ENCODE measurements around the gene SPRY1. TPM values are rescaled to one million over a fixed set of nuclear protein-coding genes. Genes with fewer than 3 reads are reported as not detected.

Gene SPRY1
- total and polyA plus RNA-seq, 9 of the 15 experiments (the other 6 are each of a cell fraction or from before 2014, with no cell fraction given) = 0.18 to 1.9 (median 0.45) TPM; not detected in 1

DNA sequence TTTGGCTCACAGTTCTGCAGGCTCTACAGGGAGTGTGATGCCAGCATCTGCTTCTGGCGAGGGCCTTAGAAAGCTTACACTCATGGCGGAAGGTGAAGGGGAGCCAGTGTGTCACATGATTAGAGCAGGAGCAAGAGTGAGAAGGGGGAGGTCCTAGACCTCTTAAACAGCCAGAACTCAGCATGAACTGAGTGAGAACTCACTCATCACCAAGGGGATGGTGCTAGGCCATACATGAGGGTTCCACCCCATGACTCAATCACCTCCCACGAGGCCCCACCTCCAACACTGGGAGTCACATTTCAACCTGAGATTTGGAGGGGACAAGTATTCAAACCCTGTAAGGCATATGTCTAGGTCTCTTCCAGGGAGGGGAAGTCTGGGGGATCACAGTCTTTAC is 33.4 kb downstream of the SPRY1 start:
- intact Hi-C loops (cut with micrococcal nuclease) = no loop called here
- FAIRE-seq (peak; percentile 70), ATAC-seq (peak; percentile 97)
- 0 out of 2 replicates have a peak, but pooled peaks have one; percentile 17 for TF ChIP-seq ATF3 (IDR thresholded peaks at IDR 0.05)
- TF ChIP-seq ATF3 (CRISPR knock-in tag; conservative IDR thresholded peaks at IDR 0.05) = no peak
- TF ChIP-seq MECOM (CRISPR knock-in tag; IDR thresholded peaks at IDR 0.05) = no peak
- peak; percentile 34; the same call in 1 of the 2 replicates for TF ChIP-seq RAD51 (IDR thresholded peaks at IDR 0.05; ENCODE audit: borderline replicate concordance, low read depth)
- TF ChIP-seq, protein P1, sequence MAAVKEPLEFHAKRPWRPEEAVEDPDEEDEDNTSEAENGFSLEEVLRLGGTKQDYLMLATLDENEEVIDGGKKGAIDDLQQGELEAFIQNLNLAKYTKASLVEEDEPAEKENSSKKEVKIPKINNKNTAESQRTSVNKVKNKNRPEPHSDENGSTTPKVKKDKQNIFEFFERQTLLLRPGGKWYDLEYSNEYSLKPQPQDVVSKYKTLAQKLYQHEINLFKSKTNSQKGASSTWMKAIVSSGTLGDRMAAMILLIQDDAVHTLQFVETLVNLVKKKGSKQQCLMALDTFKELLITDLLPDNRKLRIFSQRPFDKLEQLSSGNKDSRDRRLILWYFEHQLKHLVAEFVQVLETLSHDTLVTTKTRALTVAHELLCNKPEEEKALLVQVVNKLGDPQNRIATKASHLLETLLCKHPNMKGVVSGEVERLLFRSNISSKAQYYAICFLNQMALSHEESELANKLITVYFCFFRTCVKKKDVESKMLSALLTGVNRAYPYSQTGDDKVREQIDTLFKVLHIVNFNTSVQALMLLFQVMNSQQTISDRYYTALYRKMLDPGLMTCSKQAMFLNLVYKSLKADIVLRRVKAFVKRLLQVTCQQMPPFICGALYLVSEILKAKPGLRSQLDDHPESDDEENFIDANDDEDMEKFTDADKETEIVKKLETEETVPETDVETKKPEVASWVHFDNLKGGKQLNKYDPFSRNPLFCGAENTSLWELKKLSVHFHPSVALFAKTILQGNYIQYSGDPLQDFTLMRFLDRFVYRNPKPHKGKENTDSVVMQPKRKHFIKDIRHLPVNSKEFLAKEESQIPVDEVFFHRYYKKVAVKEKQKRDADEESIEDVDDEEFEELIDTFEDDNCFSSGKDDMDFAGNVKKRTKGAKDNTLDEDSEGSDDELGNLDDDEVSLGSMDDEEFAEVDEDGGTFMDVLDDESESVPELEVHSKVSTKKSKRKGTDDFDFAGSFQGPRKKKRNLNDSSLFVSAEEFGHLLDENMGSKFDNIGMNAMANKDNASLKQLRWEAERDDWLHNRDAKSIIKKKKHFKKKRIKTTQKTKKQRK (IDR thresholded peaks at IDR 0.05; ENCODE audit: borderline replicate concordance, low read depth, low read length) = no peak
- TF ChIP-seq, protein P2, sequence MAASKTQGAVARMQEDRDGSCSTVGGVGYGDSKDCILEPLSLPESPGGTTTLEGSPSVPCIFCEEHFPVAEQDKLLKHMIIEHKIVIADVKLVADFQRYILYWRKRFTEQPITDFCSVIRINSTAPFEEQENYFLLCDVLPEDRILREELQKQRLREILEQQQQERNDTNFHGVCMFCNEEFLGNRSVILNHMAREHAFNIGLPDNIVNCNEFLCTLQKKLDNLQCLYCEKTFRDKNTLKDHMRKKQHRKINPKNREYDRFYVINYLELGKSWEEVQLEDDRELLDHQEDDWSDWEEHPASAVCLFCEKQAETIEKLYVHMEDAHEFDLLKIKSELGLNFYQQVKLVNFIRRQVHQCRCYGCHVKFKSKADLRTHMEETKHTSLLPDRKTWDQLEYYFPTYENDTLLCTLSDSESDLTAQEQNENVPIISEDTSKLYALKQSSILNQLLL (CRISPR knock-in tag; IDR thresholded peaks at IDR 0.05; ENCODE audit: borderline replicate concordance) = no peak
- no peak for TF ChIP-seq CBFA2T2 (conservative IDR thresholded peaks at IDR 0.05)
- peak in 1 of 2 experiments; percentile 37 for TF ChIP-seq E2F6 (IDR thresholded peaks at IDR 0.05; ENCODE audit: borderline replicate concordance in 1 of 2, extremely low read depth in 1 of 2, insufficient read depth in 1 of 2, insufficient read length in 1 of 2, low read depth in 1 of 2, low read length in 1 of 2, poor library complexity in 1 of 2, severe bottlenecking in 1 of 2)
- TF ChIP-seq ZFX (CRISPR knock-in tag; IDR thresholded peaks at IDR 0.05) = 0 out of 2 replicates have a peak, but pooled peaks have one; percentile 16
- no peak for TF ChIP-seq ZNF165 (CRISPR knock-in tag; IDR thresholded peaks at IDR 0.05; ENCODE audit: borderline replicate concordance)
- TF ChIP-seq, protein P3, sequence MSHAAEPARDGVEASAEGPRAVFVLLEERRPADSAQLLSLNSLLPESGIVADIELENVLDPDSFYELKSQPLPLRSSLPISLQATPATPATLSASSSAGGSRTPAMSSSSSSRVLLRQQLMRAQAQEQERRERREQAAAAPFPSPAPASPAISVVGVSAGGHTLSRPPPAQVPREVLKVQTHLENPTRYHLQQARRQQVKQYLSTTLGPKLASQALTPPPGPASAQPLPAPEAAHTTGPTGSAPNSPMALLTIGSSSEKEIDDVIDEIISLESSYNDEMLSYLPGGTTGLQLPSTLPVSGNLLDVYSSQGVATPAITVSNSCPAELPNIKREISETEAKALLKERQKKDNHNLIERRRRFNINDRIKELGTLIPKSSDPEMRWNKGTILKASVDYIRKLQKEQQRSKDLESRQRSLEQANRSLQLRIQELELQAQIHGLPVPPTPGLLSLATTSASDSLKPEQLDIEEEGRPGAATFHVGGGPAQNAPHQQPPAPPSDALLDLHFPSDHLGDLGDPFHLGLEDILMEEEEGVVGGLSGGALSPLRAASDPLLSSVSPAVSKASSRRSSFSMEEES (CRISPR knock-in tag; IDR thresholded peaks at IDR 0.05) = peak; percentile 44
- 0 out of 2 replicates have a peak, but pooled peaks have one; percentile 22 for TF ChIP-seq ZBTB7A (IDR thresholded peaks at IDR 0.05; ENCODE audit: borderline replicate concordance, control insufficient read depth, low read depth, low read length)

More for the DNA sequence above, 33.4 kb downstream of the SPRY1 start:
- peak; percentile 23 to 52 (median 44) for DNase-seq (ENCODE audit: extremely low read depth in 1 of 4, low spot score in 3 of 4)
- Histone ChIP-seq H3K4me3 (no peak overlapping the region), H3K36me3 (ENCODE audit: control insufficient read depth, insufficient read depth, low read length) (no peaks in the 10 kb centered on the region), H3K9me1 (ENCODE audit: control insufficient read depth, insufficient read depth, low read length) (no peaks in the 10 kb centered on the region), H4K20me1 (replicated peaks; ENCODE audit: control insufficient read depth, insufficient read depth, low read length) (no peaks in the 10 kb centered on the region), H3K79me2 (ENCODE audit: control insufficient read depth, insufficient read depth, low read length) (no peaks in the 10 kb centered on the region), H3K27ac (ENCODE audit: extremely low read depth, low read depth, low read length) (no peak overlapping the region), H3K27me3 (ENCODE audit: control insufficient read depth in 2 of 2, insufficient read depth in 2 of 2, low read length in 2 of 2) (no peaks in the 10 kb centered on the region), H3K4me2 (ENCODE audit: insufficient read depth, low read length) (no peak overlapping the region), H2AFZ (ENCODE audit: low read depth, low read length) (peak overlapping the region; percentile 35), H3K9me3 (replicated peaks; ENCODE audit: control insufficient read depth, insufficient read depth, low read depth, low read length) (0 out of 2 replicates have a peak, but pooled peaks cover 6% of the 10 kb centered on the region), H3K9ac (ENCODE audit: insufficient read depth in 1 of 2, low read depth in 2 of 2, low read length in 2 of 2) (no peak overlapping the region), H3K4me1 (replicated peaks in 1 of 2; ENCODE audit: control insufficient read depth in 2 of 2, insufficient read depth in 2 of 2, low read length in 2 of 2) (peaks cover 0 to 4% of the 10 kb centered on the region in 2 experiments; a peak in 1 of 5 replicates)
- WGBS (ENCODE audit: insufficient coverage, low coverage, missing lambda C conversion rate) = 26% methylated on average over 3 of the region's 3 CpGs
- no TSS peak for BruUV-seq (replicated peaks)
- ChIA-PET POLR2A (no interaction called here), CTCF (ENCODE audit: low intra/inter-chr PET ratio) (no interaction called here)
- in situ Hi-C loops (cut with MboI) = no loop called here

All from K562 (cell line).